SK-N-SH treated with all-trans-retinoic acid at 6 μM for 48 hours (cell line): ENCODE measurements around the gene STK32B.

Experiments
- ATAC-seq: fragments of 200-7000 bp; cut with Tn5 transposase; 3 replicates; pipeline ENCODE4 v1.9.1; 2020; ENCODE audit warnings: mild to moderate bottlenecking, moderate library complexity
- ARNTL ChIP-seq: fragments of 450-650 bp; formaldehyde crosslinking; IDR thresholded peaks from 2 replicates; pipeline ENCODE4 v1.5.0; 2020; ENCODE audit warnings: low read depth, mild to moderate bottlenecking, moderate library complexity, borderline replicate concordance
- BACH2 ChIP-seq: fragments of 250-450 bp; sonication (Bioruptor Pico); IDR thresholded peaks from 2 replicates; pipeline ENCODE4 v1.9.0; 2021; ENCODE audit warnings: mild to moderate bottlenecking, borderline replicate concordance
- CREB5 ChIP-seq: fragments of 250-450 bp; sonication (Bioruptor Pico); IDR thresholded peaks from 2 replicates; pipeline ENCODE4 v1.5.1; 2020; ENCODE audit warnings: low read depth, mild to moderate bottlenecking, moderate library complexity
- CSDC2 ChIP-seq: fragments of 250-450 bp; sonication (Bioruptor Pico); IDR thresholded peaks from 2 replicates; pipeline ENCODE4 v1.5.0; 2020; ENCODE audit warnings: mild to moderate bottlenecking, moderate library complexity
- CSRNP3 ChIP-seq: fragments of 250-450 bp; sonication (Bioruptor Pico); IDR thresholded peaks from 2 replicates; pipeline ENCODE4 v1.5.1; 2021; ENCODE audit warnings: mild to moderate bottlenecking, moderate library complexity
- ESRRG ChIP-seq: fragments of 250-450 bp; sonication (Bioruptor Pico); IDR thresholded peaks from 2 replicates; pipeline ENCODE4 v1.6.1; 2021; ENCODE audit warnings: mild to moderate bottlenecking
- GLIS3 ChIP-seq: fragments of 250-450 bp; sonication (Bioruptor Pico); IDR thresholded peaks from 2 replicates; pipeline ENCODE4 v1.5.0; 2020; ENCODE audit warnings: mild to moderate bottlenecking, moderate library complexity
- ISL1 ChIP-seq: fragments of 250-450 bp; sonication (Bioruptor Pico); IDR thresholded peaks from 2 replicates; pipeline ENCODE4 v2.1.2; 2022; ENCODE audit warnings: mild to moderate bottlenecking, moderate library complexity
- OSR1 ChIP-seq: fragments of 250-450 bp; sonication (Bioruptor Pico); IDR thresholded peaks from 2 replicates; pipeline ENCODE4 v1.8.0; 2022; ENCODE audit warnings: moderate library complexity, mild to moderate bottlenecking, inconsistent platforms
- PATZ1 ChIP-seq: fragments of 250-450 bp; sonication (Bioruptor Pico); IDR thresholded peaks from 2 replicates; pipeline ENCODE4 v1.8.0; 2020; ENCODE audit warnings: mild to moderate bottlenecking, moderate library complexity, borderline replicate concordance
- POU6F1 ChIP-seq: fragments of 250-450 bp; sonication (Bioruptor Pico); IDR thresholded peaks from 2 replicates; pipeline ENCODE4 v1.8.0; 2021; ENCODE audit warnings: low read depth, mild to moderate bottlenecking, moderate library complexity, borderline replicate concordance
- PPARA ChIP-seq: fragments of 250-450 bp; sonication (Bioruptor Pico); IDR thresholded peaks from 2 replicates; pipeline ENCODE4 v1.5.0; 2020; ENCODE audit warnings: mild to moderate bottlenecking, borderline replicate concordance
- RARB ChIP-seq: fragments of 250-450 bp; sonication (Bioruptor Pico); IDR thresholded peaks from 2 replicates; pipeline ENCODE4 v1.8.0; 2021; ENCODE audit warnings: mild to moderate bottlenecking, moderate library complexity
- SNAI2 ChIP-seq: fragments of 250-450 bp; sonication (Bioruptor Pico); IDR thresholded peaks from 2 replicates; pipeline ENCODE4 v1.5.0; 2020; ENCODE audit warnings: mild to moderate bottlenecking, moderate library complexity
- TCF4 ChIP-seq: fragments of 250-450 bp; sonication (Bioruptor Pico); IDR thresholded peaks from 2 replicates; pipeline ENCODE4 v1.8.0; 2021; ENCODE audit warnings: mild to moderate bottlenecking, moderate library complexity, borderline replicate concordance
- TOX ChIP-seq: fragments of 250-450 bp; sonication (Bioruptor Pico); IDR thresholded peaks from 2 replicates; pipeline ENCODE4 v1.8.0; 2021; ENCODE audit warnings: mild to moderate bottlenecking, moderate library complexity, borderline replicate concordance
- TSHZ2 ChIP-seq: fragments of 250-450 bp; sonication (Bioruptor Pico); IDR thresholded peaks from 2 replicates; pipeline ENCODE4 v1.5.0; 2020; ENCODE audit warnings: mild to moderate bottlenecking, moderate library complexity
- ZFP3 ChIP-seq: fragments of 250-450 bp; sonication (Bioruptor Pico); IDR thresholded peaks from 2 replicates; pipeline ENCODE4 v1.5.0; 2020; ENCODE audit warnings: mild to moderate bottlenecking, moderate library complexity
- ZFP30 ChIP-seq: fragments of 450-650 bp; formaldehyde crosslinking; IDR thresholded peaks from 2 replicates; pipeline ENCODE4 v1.5.0; 2022; ENCODE audit warnings: mild to moderate bottlenecking, moderate library complexity
- ZNF565 ChIP-seq: fragments of 450-650 bp; formaldehyde crosslinking; conservative IDR thresholded peaks from 2 replicates; pipeline ENCODE4 v1.5.0; 2020; ENCODE audit warnings: low read depth, mild to moderate bottlenecking, moderate library complexity
- ZNF70 ChIP-seq: fragments of 450-650 bp; formaldehyde crosslinking; IDR thresholded peaks from 2 replicates; pipeline ENCODE4 v1.5.0; 2020; ENCODE audit warnings: mild to moderate bottlenecking, moderate library complexity
- ZNF8 ChIP-seq: fragments of 450-650 bp; formaldehyde crosslinking; IDR thresholded peaks from 2 replicates; pipeline ENCODE4 v1.5.0; 2020; ENCODE audit warnings: mild to moderate bottlenecking, moderate library complexity

Gene STK32B

GRCh38 chr4:5220028-5220427 is 168.7 kb downstream of the STK32B start:
- TF ChIP-seq TSHZ2 (CRISPR knock-in tag) (no peak), BACH2 (CRISPR knock-in tag) (no peak), ZFP3 (CRISPR knock-in tag) (no peak), GLIS3 (no peak), ISL1 (CRISPR knock-in tag) (no peak), SNAI2 (CRISPR knock-in tag) (no peak), ZNF8 (CRISPR knock-in tag) (no peak), ZFP30 (CRISPR knock-in tag) (no peak), CREB5 (CRISPR knock-in tag) (no peak), RARB (no peak), CSRNP3 (no peak), OSR1 (CRISPR knock-in tag) (no peak), TOX (no peak), ZNF565 (no peak), POU6F1 (CRISPR knock-in tag) (no peak)
- ATAC-seq, result no peak

GRCh38 chr4:5222047-5222446 is 170.8 kb downstream of the STK32B start:
- TF ChIP-seq RARB (no peak), TSHZ2 (CRISPR knock-in tag) (no peak), ZNF565 (no peak), ARNTL (CRISPR knock-in tag) (no peak), ESRRG (CRISPR knock-in tag) (no peak), ISL1 (CRISPR knock-in tag) (no peak), PATZ1 (CRISPR knock-in tag) (no peak), TCF4 (CRISPR knock-in tag) (no peak), ZNF70 (CRISPR knock-in tag) (no peak), PPARA (CRISPR knock-in tag) (no peak), GLIS3 (no peak), ZNF8 (CRISPR knock-in tag) (no peak), CREB5 (CRISPR knock-in tag) (no peak), ZFP3 (CRISPR knock-in tag) (no peak), CSDC2 (CRISPR knock-in tag) (no peak), SNAI2 (CRISPR knock-in tag) (no peak), POU6F1 (CRISPR knock-in tag) (no peak), BACH2 (CRISPR knock-in tag) (no peak), TOX (no peak)
- ATAC-seq, result no peak
